Small intestine (tissue), 7 donors: Measurements from ENCODE around the gene FASN. TPM values are rescaled to one million over a fixed set of nuclear protein-coding genes. Genes with fewer than 3 reads are reported as not detected.

Source experiments
- DNase-seq, 2 donors: peaks; one replicate each; pipeline versions ENCODE4 v3.0.0 to v3.0.0-alpha.2; 2013
- FAIRE-seq: peaks from 2 replicates; lab custom pipeline; 2012; peaks lifted over from hg19 to GRCh38; lab: Jason Lieb, UNC
- H3K27ac ChIP-seq, 3 donors: one replicate each; pipeline ENCODE4 v1.5.1; 2013; ENCODE audit warnings: low read length in 2 of 3, mild to moderate bottlenecking in 2 of 3, control low read depth in 1 of 3, inconsistent platforms in 1 of 3, low read depth in 1 of 3, moderate library complexity in 1 of 3
- H3K27me3 ChIP-seq, 3 donors: one replicate each; pipeline ENCODE4 v1.6.1; 2013; ENCODE audit warnings: low read length in 3 of 3, inconsistent platforms in 1 of 3; ENCODE audit not compliant: control insufficient read depth in 3 of 3, insufficient read depth in 3 of 3
- H3K36me3 ChIP-seq, 3 donors: one replicate each; pipeline ENCODE4 v1.6.1; 2013; ENCODE audit warnings: low read length in 3 of 3, inconsistent platforms in 1 of 3, low read depth in 1 of 3, mild to moderate bottlenecking in 1 of 3, moderate library complexity in 1 of 3; ENCODE audit not compliant: control insufficient read depth in 3 of 3, insufficient read depth in 2 of 3
- H3K4me1 ChIP-seq, 3 donors: one replicate each; pipeline ENCODE4 v1.6.1; 2013; ENCODE audit warnings: low read length in 2 of 3, inconsistent platforms in 1 of 3, low read depth in 1 of 3, mild to moderate bottlenecking in 1 of 3, moderate library complexity in 1 of 3; ENCODE audit not compliant: control insufficient read depth in 3 of 3, insufficient read depth in 2 of 3
- H3K4me3 ChIP-seq, 3 donors: one replicate each; pipeline ENCODE4 v1.5.1; 2013; ENCODE audit warnings: low read length in 3 of 3, control low read depth in 1 of 3, inconsistent platforms in 1 of 3, low read depth in 1 of 3, mild to moderate bottlenecking in 1 of 3, moderate library complexity in 1 of 3
- H3K9me3 ChIP-seq, 2 donors: one replicate each; pipeline ENCODE4 v1.6.1; 2013; ENCODE audit warnings: low read depth in 1 of 2, low read length in 1 of 2; ENCODE audit not compliant: control insufficient read depth in 2 of 2, insufficient read depth in 1 of 2
- WGBS, 3 donors: extraction: QIAGEN DNeasy Blood & Tissue Kit; methylation state at CpG; one replicate each; pipeline ENCODE4 v1.1.7; 2013; 5-methylcytosine and 5-hydroxymethylcytosine counted together
- polyA plus RNA-seq, 4 donors: library from polyadenylated mRNA; stranded (reverse) in 3 of 4; unstranded in 1 of 4; fragments of 200-250 nt in 3 of 4; fragments of 120-200 nt in 1 of 4; gene quantifications; one replicate each; pipeline versions ENCODE4 v1.2.1 to v1.2.3, GENCODE V29; 2013
- donor health status: healthy with polysubstance abuse.
- donor health status: control.
- donor health status: control.
- donor health status: Bipolar disorder and iron deficiency.
- donor health status: healthy.

Gene FASN
- polyA plus RNA-seq, 4 donors, result 13.2 to 103 (median 21.7) TPM

- Histone ChIP-seq H3K27me3 (no peaks in the 10 kb centered on the region), H3K36me3 (peaks cover 0 to 36% (median 0%) of the 10 kb centered on the region in 3 donors), H3K4me3 (no peak overlapping the region), H3K9me3 (no peaks in the 10 kb centered on the region), H3K4me1 (peaks cover 0 to 36% (median 6%) of the 10 kb centered on the region in 3 donors), H3K27ac (peak overlapping the region in 1 of 3 donors; percentile 77)
- WGBS, 3 donors, result 86 to 90% (median 89%) methylated on average over 22 to 24 of the region's 24 CpGs
- DNase-seq (no peak), FAIRE-seq (no peak)
These were observed 9.4 kb upstream of the FASN start for GRCh38 chr17:82107341-82107860.

GRCh38 chr17:82106688-82107305, 8.8 kb upstream of the FASN start:
- FAIRE-seq, result no peak
- H3K27me3 ChIP-seq, result no peaks in the 10 kb centered on the region
- DNase-seq, result no peak
- peaks cover 0 to 39% (median 6%) of the 10 kb centered on the region in 3 donors for H3K4me1 ChIP-seq
- 40 to 44% (median 43%) methylated on average over 9 of the region's 9 CpGs for WGBS, 3 donors
- peak overlapping the region; percentile 73 to 79 (median 77) for H3K27ac ChIP-seq
- peak overlapping the region in 2 of 3 donors; percentile 12 to 30 for H3K4me3 ChIP-seq
- H3K36me3 ChIP-seq, result peaks cover 0 to 34% (median 0%) of the 10 kb centered on the region in 3 donors
- H3K9me3 ChIP-seq, result no peaks in the 10 kb centered on the region

GRCh38 chr17:82105882-82106687, 8.0 kb upstream of the FASN start:
- Histone ChIP-seq H3K27ac (peak overlapping the region; percentile 73 to 79 (median 77)), H3K27me3 (no peaks in the 10 kb centered on the region), H3K9me3 (no peaks in the 10 kb centered on the region), H3K4me1 (peaks cover 0 to 46% (median 6%) of the 10 kb centered on the region in 3 donors), H3K36me3 (peaks cover 0 to 37% (median 0%) of the 10 kb centered on the region in 3 donors), H3K4me3 (peak overlapping the region in 2 of 3 donors; percentile 12 to 30)
- DNase-seq (peak; percentile 76 to 81), FAIRE-seq (no peak)
- WGBS, 3 donors, result 14 to 25% (median 15%) methylated on average over 23 to 24 of the region's 24 CpGs

GRCh38 chr17:82105417-82105881, 7.4 kb upstream of the FASN start:
- DNase-seq (no peak), FAIRE-seq (no peak)
- Histone ChIP-seq H3K36me3 (peaks cover 0 to 44% (median 0%) of the 10 kb centered on the region in 3 donors), H3K9me3 (no peaks in the 10 kb centered on the region), H3K4me1 (peaks cover 0 to 49% (median 6%) of the 10 kb centered on the region in 3 donors), H3K27me3 (no peaks in the 10 kb centered on the region), H3K27ac (peak overlapping the region in 2 of 3 donors; percentile 77 to 79), H3K4me3 (no peak overlapping the region)
- 69 to 86% (median 71%) methylated on average over 13 of the region's 13 CpGs for WGBS, 3 donors

GRCh38 chr17:82104797-82105416, 6.9 kb upstream of the FASN start:
- Histone ChIP-seq H3K27ac (no peak overlapping the region), H3K4me3 (no peak overlapping the region), H3K4me1 (peaks cover 0 to 49% (median 6%) of the 10 kb centered on the region in 3 donors), H3K9me3 (no peaks in the 10 kb centered on the region), H3K27me3 (no peaks in the 10 kb centered on the region), H3K36me3 (peaks cover 0 to 44% (median 0%) of the 10 kb centered on the region in 3 donors)
- 88 to 93% (median 91%) methylated on average over 11 of the region's 11 CpGs for WGBS, 3 donors
- FAIRE-seq (no peak), DNase-seq (no peak)

GRCh38 chr17:82103553-82104451, 5.8 kb upstream of the FASN start:
- Histone ChIP-seq H3K4me3 (no peak overlapping the region), H3K9me3 (no peaks in the 10 kb centered on the region), H3K27me3 (no peaks in the 10 kb centered on the region), H3K36me3 (peaks cover 0 to 40% (median 0%) of the 10 kb centered on the region in 3 donors), H3K27ac (peak overlapping the region in 1 of 3 donors; percentile 6), H3K4me1 (peaks cover 6 to 58% (median 8%) of the 10 kb centered on the region in 3 donors)
- 33 to 50% (median 45%) methylated on average over 22 to 24 of the region's 24 CpGs for WGBS, 3 donors
- DNase-seq, result peak; percentile 18 to 50
- no peak for FAIRE-seq

GRCh38 chr17:82101767-82102679, 4.0 kb upstream of the FASN start:
- peaks cover 0 to 26% (median 0%) of the 10 kb centered on the region in 3 donors for H3K36me3 ChIP-seq
- FAIRE-seq, result no peak
- H3K27ac ChIP-seq, result no peak overlapping the region
- 53 to 69% (median 54%) methylated on average over 18 of the region's 18 CpGs for WGBS, 3 donors
- H3K27me3 ChIP-seq, result no peaks in the 10 kb centered on the region
- peak in 1 of 2 donors; percentile 22 for DNase-seq
- no peak overlapping the region for H3K4me3 ChIP-seq
- H3K9me3 ChIP-seq, result no peaks in the 10 kb centered on the region
- peaks cover 6 to 55% (median 8%) of the 10 kb centered on the region in 3 donors for H3K4me1 ChIP-seq
